Endometrium (tissue), 2 donors: ENCODE measurements around the gene SPATA21.

Source experiments
- FAIRE-seq: peaks from 2 replicates; lab custom pipeline; 2012; peaks lifted over from hg19 to GRCh38; lab: Jason Lieb, UNC
- donor health status: control.
- donor health status: control.

Gene SPATA21

GRCh38 chr1:16450863-16451481, 13.7 kb upstream of the SPATA21 start:
- FAIRE-seq: no peak

GRCh38 chr1:16449666-16450065, 12.4 kb upstream of the SPATA21 start:
- no peak for FAIRE-seq

- no peak for FAIRE-seq
Observed at GRCh38 chr1:16449065-16449464, 11.8 kb upstream of the SPATA21 start.

- no peak for FAIRE-seq
Observed at GRCh38 chr1:16447641-16448040, 10.4 kb upstream of the SPATA21 start.

GRCh38 chr1:16446116-16446515, 8.9 kb upstream of the SPATA21 start:
- FAIRE-seq: no peak

- no peak for FAIRE-seq
Observed at GRCh38 chr1:16445052-16445451, 7.8 kb upstream of the SPATA21 start.

GRCh38 chr1:16443975-16444770, 6.9 kb upstream of the SPATA21 start:
- FAIRE-seq: no peak

GRCh38 chr1:16442941-16443340, 5.7 kb upstream of the SPATA21 start:
- FAIRE-seq: no peak

GRCh38 chr1:16442265-16442664, 5.0 kb upstream of the SPATA21 start:
- no peak for FAIRE-seq

GRCh38 chr1:16441282-16441665, 4.0 kb upstream of the SPATA21 start:
- no peak for FAIRE-seq

GRCh38 chr1:16440470-16441281, 3.5 kb upstream of the SPATA21 start, which contains the start of gene NECAP2:
Gene NECAP2 (plus strand): TSS chr1:16440724. CDS start chr1:16440762, 38 bp downstream.
- FAIRE-seq: no peak

- no peak for FAIRE-seq
Observed at GRCh38 chr1:16440131-16440469, 2.9 kb upstream of the SPATA21 start.

GRCh38 chr1:16438924-16439323, 1.7 kb upstream of the SPATA21 start:
- no peak for FAIRE-seq

GRCh38 chr1:16438516-16438915, 1.3 kb upstream of the SPATA21 start:
- no peak for FAIRE-seq

- FAIRE-seq: no peak
Observed at GRCh38 chr1:16434501-16434900, 2.7 kb downstream of the SPATA21 start.

GRCh38 chr1:16434007-16434406, 3.2 kb downstream of the SPATA21 start:
- FAIRE-seq: no peak

GRCh38 chr1:16433030-16433429, 4.2 kb downstream of the SPATA21 start:
- no peak for FAIRE-seq

GRCh38 chr1:16430606-16431005, 6.6 kb downstream of the SPATA21 start:
- no peak for FAIRE-seq

- no peak for FAIRE-seq
Observed at GRCh38 chr1:16425125-16426025, 11.8 kb downstream of the SPATA21 start.

- FAIRE-seq: no peak
Observed at GRCh38 chr1:16422041-16422440, 15.2 kb downstream of the SPATA21 start.

- no peak for FAIRE-seq
Observed at GRCh38 chr1:16421201-16421600, 16.0 kb downstream of the SPATA21 start.
